Thyroid gland (tissue), 4 donors: ENCODE results near the gene PNMA6E. TPM values are rescaled to one million over a fixed set of nuclear protein-coding genes. Genes with fewer than 3 reads are reported as not detected.

Experiments
- DNase-seq, 2 donors: peaks; one replicate each; pipeline ENCODE4 v3.0.0-alpha.2; 2019
- H3K27ac ChIP-seq, 3 donors: fragments of 200-600 bp; sonication (generic); 1 replicate in 2 of 3; 2 replicates in 1 of 3; pipeline ENCODE4 v1.5.1; 2016 to 2019; ENCODE audit warnings: mild to moderate bottlenecking in 1 of 3, moderate library complexity in 1 of 3
- H3K27me3 ChIP-seq: fragments of 200-600 bp; sonication (generic); one replicate; pipeline ENCODE4 v1.5.1; 2019
- H3K36me3 ChIP-seq, 2 donors: fragments of 200-600 bp; sonication (generic); one replicate each; pipeline ENCODE4 v1.5.1; 2016 to 2019
- H3K4me1 ChIP-seq, 2 donors: fragments of 200-600 bp; sonication (generic); one replicate each; pipeline ENCODE4 v1.5.1; 2017 to 2019
- H3K4me3 ChIP-seq, 3 donors: fragments of 200-600 bp; sonication (generic); replicated peaks in 1 of 3; 1 replicate in 2 of 3; 2 replicates in 1 of 3; pipeline ENCODE4 v1.5.1; 2016; ENCODE audit warnings: mild to moderate bottlenecking in 1 of 3
- H3K9me3 ChIP-seq: fragments of 200-600 bp; sonication (generic); one replicate; pipeline ENCODE4 v1.5.1; 2017
- CTCF ChIP-seq, 6 experiments: fragments of 200-600 bp in 3 of 6; fragments of 450-650 bp in 3 of 6; sonication (generic) in 3 of 6; IDR thresholded peaks; one replicate each; pipeline ENCODE4 v1.5.1; 2016 to 2019; ENCODE audit warnings: antibody characterized with exemption in 6 of 6, mild to moderate bottlenecking in 2 of 6, inconsistent platforms in 1 of 6, moderate library complexity in 1 of 6
- POLR2A ChIP-seq, 2 donors: fragments of 450-650 bp; IDR thresholded peaks; one replicate each; pipeline ENCODE4 v1.6.1; 2017; ENCODE audit warnings: antibody characterized with exemption in 2 of 2, mild to moderate bottlenecking in 2 of 2, moderate library complexity in 1 of 2
- WGBS, 2 donors: methylation state at CpG; one replicate each; pipeline ENCODE4 v1.1.5; 2017; 5-methylcytosine and 5-hydroxymethylcytosine counted together
- intact Hi-C: fragments of 100-400 bp; cut with DNase I; formaldehyde crosslinking; loops from one replicate; pipeline ENCODE4 v1.15.1; 2023
- total RNA-seq, 4 donors: library from RNA; depleted of rRNA; stranded (reverse); fragments of >200 nt; gene quantifications; one replicate each; pipeline ENCODE4 v1.2.3, GENCODE V29; 2016

The PNMA6E gene
- total RNA-seq, 4 donors from 2014 or later = not detected

- 82 to 87% methylated on average over 8 of the region's 8 CpGs for WGBS, 2 donors
- TF ChIP-seq CTCF (IDR thresholded peaks at IDR 0.05) = no peak
- TF ChIP-seq POLR2A (IDR thresholded peaks at IDR 0.05) = no peak
- no peaks in the 10 kb centered on the region for H3K36me3 ChIP-seq
- no peak for DNase-seq
- H3K9me3 ChIP-seq = no peaks in the 10 kb centered on the region
- intact Hi-C loops = no loop called here
- no peak overlapping the region for H3K27ac ChIP-seq
- H3K27me3 ChIP-seq = peaks cover 5% of the 10 kb centered on the region
- no peaks in the 10 kb centered on the region for H3K4me1 ChIP-seq
- no peak overlapping the region for H3K4me3 ChIP-seq
These were observed 30.7 kb downstream of the PNMA6E start for GRCh38 chrX:153370293-153371055.

- no peaks in the 10 kb centered on the region for H3K36me3 ChIP-seq
- WGBS, 2 donors = 74 to 86% methylated on average over 5 of the region's 5 CpGs
- H3K27ac ChIP-seq = no peak overlapping the region
- H3K9me3 ChIP-seq = no peaks in the 10 kb centered on the region
- intact Hi-C loops = no loop called here
- no peak for TF ChIP-seq POLR2A (IDR thresholded peaks at IDR 0.05)
- TF ChIP-seq CTCF (IDR thresholded peaks at IDR 0.05) = no peak
- H3K4me1 ChIP-seq = no peaks in the 10 kb centered on the region
- H3K27me3 ChIP-seq = peaks cover 5% of the 10 kb centered on the region
- no peak for DNase-seq
- H3K4me3 ChIP-seq = no peak overlapping the region
These were observed 34.1 kb downstream of the PNMA6E start for GRCh38 chrX:153366878-153367538.

- H3K36me3 ChIP-seq = no peaks in the 10 kb centered on the region
- intact Hi-C loops = no loop called here
- whole genome bisulfite sequencing, 2 donors = 93 to 96% methylated on average over 3 of the region's 3 CpGs
- H3K4me1 ChIP-seq = peaks cover 6 to 7% of the 10 kb centered on the region in 2 donors
- no peak overlapping the region for H3K4me3 ChIP-seq
- H3K9me3 ChIP-seq = no peaks in the 10 kb centered on the region
- DNase-seq = no peak
- H3K27me3 ChIP-seq = peaks cover 5% of the 10 kb centered on the region
- no peak overlapping the region for H3K27ac ChIP-seq
- TF ChIP-seq CTCF (IDR thresholded peaks at IDR 0.05) (no peak), POLR2A (IDR thresholded peaks at IDR 0.05) (no peak)
These were observed 35.0 kb downstream of the PNMA6E start for GRCh38 chrX:153366119-153366518.

- no peak for TF ChIP-seq CTCF (IDR thresholded peaks at IDR 0.05)
- no peak for TF ChIP-seq POLR2A (IDR thresholded peaks at IDR 0.05)
- 87 to 95% methylated on average over 4 of the region's 4 CpGs for WGBS, 2 donors
- no peaks in the 10 kb centered on the region for H3K36me3 ChIP-seq
- peaks cover 7 to 8% of the 10 kb centered on the region in 2 donors for H3K4me1 ChIP-seq
- DNase-seq = no peak
- H3K27me3 ChIP-seq = peaks cover 5% of the 10 kb centered on the region
- H3K27ac ChIP-seq = no peak overlapping the region
- intact Hi-C loops = no loop called here
- H3K4me3 ChIP-seq = no peak overlapping the region
- no peaks in the 10 kb centered on the region for H3K9me3 ChIP-seq
These were observed 35.5 kb downstream of the PNMA6E start for GRCh38 chrX:153365670-153366069.

GRCh38 chrX:153361781-153362397 lies 39.3 kb downstream of the PNMA6E start:
- WGBS, 2 donors = 0 to 43% methylated on average over 2 of the region's 2 CpGs
- Histone ChIP-seq H3K27me3 (no peaks in the 10 kb centered on the region), H3K4me1 (peaks cover 7 to 8% of the 10 kb centered on the region in 2 donors), H3K9me3 (no peaks in the 10 kb centered on the region), H3K36me3 (no peaks in the 10 kb centered on the region), H3K27ac (no peak overlapping the region), H3K4me3 (no peak overlapping the region)
- intact Hi-C loops = no loop called here
- TF ChIP-seq POLR2A (IDR thresholded peaks at IDR 0.05) (no peak), CTCF (IDR thresholded peaks at IDR 0.05) (no peak)
- no peak for DNase-seq
